Measurements from ENCODE around the gene TUBG1. TPM values are rescaled to one million over a fixed set of nuclear protein-coding genes. Genes with fewer than 3 reads are reported as not detected.
"Not testable (repeated sequence)": the region's sequence is repeated elsewhere in the genome, so short reads cannot be mapped to it uniquely, and the experiment has no call there.

The TUBG1 gene
- total RNA-seq, 4 donors from 2014 or later = 15.3 to 45.6 (median 21.6) TPM

- Histone ChIP-seq H3K9me3 (no peaks in the 10 kb centered on the region), H3K27ac (no peak overlapping the region), H3K27me3 (no peaks in the 10 kb centered on the region), H3K36me3 (no peaks in the 10 kb centered on the region), H3K4me3 (no peak overlapping the region), H3K4me1 (no peaks in the 10 kb centered on the region)
- TF ChIP-seq EP300 (IDR thresholded peaks at IDR 0.05) (no peak), CTCF (IDR thresholded peaks at IDR 0.05) (no peak), POLR2A (IDR thresholded peaks at IDR 0.05) (no peak)
- DNase-seq (ENCODE audit: low spot score in 2 of 2) = no peak
- WGBS, 2 donors = 74 to 82% methylated on average over 7 of the region's 7 CpGs
Observed at GRCh38 chr17:42623732-42624596, 14.5 kb downstream of the TUBG1 start.

- H3K27ac ChIP-seq; H3K4me3 ChIP-seq; H3K36me3 ChIP-seq; H3K27me3 ChIP-seq; H3K4me1 ChIP-seq; H3K9me3 ChIP-seq; DNase-seq (ENCODE audit: low spot score in 2 of 2): not testable (repeated sequence)
- WGBS, 2 donors = 84 to 91% methylated on average over 6 of the region's 6 CpGs
Observed at GRCh38 chr17:42627032-42627764, 17.7 kb downstream of the TUBG1 start.

GRCh38 chr17:42629411-42630009 is 20.0 kb downstream of the TUBG1 start:
- no peaks in the 10 kb centered on the region for H3K36me3 ChIP-seq
- 78 to 83% methylated on average over 3 of the region's 3 CpGs for WGBS, 2 donors
- no peak for TF ChIP-seq CTCF (IDR thresholded peaks at IDR 0.05)
- no peak for TF ChIP-seq POLR2A (IDR thresholded peaks at IDR 0.05)
- TF ChIP-seq EP300 (IDR thresholded peaks at IDR 0.05) = no peak

DNA sequence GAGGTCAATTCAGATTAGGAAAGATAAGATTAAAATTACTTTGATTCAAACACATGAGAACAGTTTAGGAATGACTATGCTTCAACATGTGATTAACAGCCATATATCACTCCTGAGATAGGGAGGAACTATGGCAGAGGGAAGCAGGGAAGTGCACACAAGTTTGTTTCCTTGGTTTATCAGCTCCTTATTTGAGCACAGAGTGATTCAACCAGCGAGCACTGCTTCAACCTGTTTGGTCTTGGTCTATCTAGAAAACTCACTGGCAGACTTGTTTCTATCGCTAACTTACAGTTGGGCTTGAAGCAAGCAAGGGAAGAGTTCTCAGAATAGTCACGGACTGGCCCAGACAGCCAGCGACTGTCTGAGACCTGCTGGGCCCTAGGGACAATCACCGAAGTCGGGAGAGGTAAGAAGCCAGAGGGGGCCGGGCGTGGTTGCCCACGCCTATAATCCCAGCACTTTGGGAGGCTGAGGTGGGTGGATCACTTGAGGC is 23.5 kb downstream of the TUBG1 start:
- Histone ChIP-seq H3K36me3 (no peaks in the 10 kb centered on the region), H3K4me3 (no peak overlapping the region), H3K27me3 (no peaks in the 10 kb centered on the region), H3K4me1 (no peaks in the 10 kb centered on the region), H3K9me3 (no peaks in the 10 kb centered on the region), H3K27ac (no peak overlapping the region)
- 79 to 81% methylated on average over 9 of the region's 9 CpGs for WGBS, 2 donors
- no peak for DNase-seq (ENCODE audit: low spot score in 2 of 2)
- TF ChIP-seq POLR2A (IDR thresholded peaks at IDR 0.05) (no peak), CTCF (IDR thresholded peaks at IDR 0.05) (no peak), EP300 (IDR thresholded peaks at IDR 0.05) (no peak)

More at GRCh38 chr17:42629411-42630009, 20.0 kb downstream of the TUBG1 start:
- Histone ChIP-seq H3K4me3 (no peak overlapping the region), H3K4me1 (no peaks in the 10 kb centered on the region), H3K9me3 (no peaks in the 10 kb centered on the region), H3K27me3 (no peaks in the 10 kb centered on the region), H3K27ac (no peak overlapping the region)
- no peak for DNase-seq (ENCODE audit: low spot score in 2 of 2)

DNA sequence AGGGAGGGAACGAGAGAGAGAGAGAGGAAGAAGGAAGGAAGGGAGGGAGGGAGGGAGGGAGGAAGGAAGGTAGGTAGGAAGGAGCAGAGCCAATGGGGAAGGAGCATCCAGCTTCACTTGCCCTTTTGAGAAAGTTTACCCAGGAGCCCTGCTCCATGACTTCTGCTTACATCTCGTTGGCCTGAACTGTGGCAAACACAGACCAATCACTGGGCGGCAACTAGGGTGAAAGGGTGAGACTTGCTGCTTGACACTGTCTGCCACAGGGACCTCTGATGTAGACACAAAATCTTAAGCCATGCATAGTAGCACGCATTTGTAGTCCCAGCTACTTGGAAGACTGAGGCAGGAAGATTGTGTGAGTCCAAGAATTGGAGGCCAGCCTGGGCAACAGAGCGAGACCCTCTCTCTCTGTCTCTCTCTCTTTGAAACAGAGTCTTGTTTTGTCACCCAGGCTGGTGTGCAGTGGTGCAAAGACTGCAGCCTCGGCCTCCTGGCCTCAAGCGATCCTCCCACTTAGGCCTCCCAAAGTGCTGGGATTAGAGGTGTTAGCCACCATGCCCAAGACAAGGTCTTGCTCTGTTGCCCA is 30.1 kb downstream of the TUBG1 start:
- Histone ChIP-seq H3K27me3 (no peaks in the 10 kb centered on the region), H3K27ac (no peak overlapping the region), H3K36me3 (no peaks in the 10 kb centered on the region), H3K9me3 (no peaks in the 10 kb centered on the region), H3K4me3 (no peak overlapping the region), H3K4me1 (no peaks in the 10 kb centered on the region)
- no peak for DNase-seq (ENCODE audit: low spot score in 2 of 2)
- 62 to 76% methylated on average over 5 to 6 of the region's 7 CpGs for WGBS, 2 donors
- TF ChIP-seq CTCF (IDR thresholded peaks at IDR 0.05) = no peak
- TF ChIP-seq EP300 (IDR thresholded peaks at IDR 0.05) = no peak
- no peak for TF ChIP-seq POLR2A (IDR thresholded peaks at IDR 0.05)

Data from tibial nerve (tissue), 4 donors.